MCF 10A (cell line): Measurements from ENCODE around the gene SCGB3A1. TPM values are rescaled to one million over a fixed set of nuclear protein-coding genes. Genes with fewer than 3 reads are reported as not detected.

Experiments used
- BruUV-seq: library from RNA; stranded (reverse); fragments of 400-500 nt; replicated peaks from 2 replicates; lab custom pipeline; 2021; lab: Mats Ljungman, UMichigan
- CTCF ChIA-PET: fragments of 300-600 bp; sonication (Branson Sonifier 250); formaldehyde crosslinking; extraction: SDS; loops from one replicate; lab custom pipeline; 2021; ENCODE audit warnings: antibody characterized with exemption, inconsistent platforms; lab: Yijun Ruan, JAX
- POLR2A ChIA-PET: fragments of 300-600, 350-650 bp; sonication (Branson Sonifier 250); formaldehyde crosslinking; extraction: SDS; loops from one replicate; lab custom pipeline; 2020; ENCODE audit warnings: antibody characterized with exemption, inconsistent platforms; lab: Yijun Ruan, JAX
- DNase-seq: peaks from one replicate; pipeline ENCODE4 v3.0.0-alpha.2; 2018; ENCODE audit not compliant: unreplicated experiment
- H3K27ac Mint-ChIP-seq: one replicate; pipeline ENCODE4 v1.8.0; 2022; ENCODE audit warnings: mild to moderate bottlenecking, low read depth, mixed read lengths; ENCODE audit not compliant: unreplicated experiment
- H3K27me3 Mint-ChIP-seq: one replicate; pipeline ENCODE4 v1.8.0; 2022; ENCODE audit warnings: mixed read lengths; ENCODE audit not compliant: insufficient read depth, unreplicated experiment
- H3K36me3 Mint-ChIP-seq: one replicate; pipeline ENCODE4 v1.8.0; 2022; ENCODE audit warnings: mild to moderate bottlenecking, moderate library complexity, mixed read lengths; ENCODE audit not compliant: insufficient read depth, unreplicated experiment
- H3K4me1 Mint-ChIP-seq: one replicate; pipeline ENCODE4 v1.8.0; 2022; ENCODE audit warnings: mixed read lengths; ENCODE audit not compliant: insufficient read depth, unreplicated experiment
- H3K4me3 Mint-ChIP-seq: one replicate; pipeline ENCODE4 v1.8.0; 2022; ENCODE audit warnings: mild to moderate bottlenecking, moderate library complexity, mixed read lengths; ENCODE audit not compliant: unreplicated experiment
- H3K9me3 Mint-ChIP-seq: one replicate; pipeline ENCODE4 v1.8.0; 2022; ENCODE audit warnings: mixed read lengths; ENCODE audit not compliant: unreplicated experiment
- intact Hi-C: fragments of 100-400 bp; cut with micrococcal nuclease; formaldehyde crosslinking; loops from 2 replicates; pipeline ENCODE4 v1.14.1; 2022
- total RNA-seq: library from RNA; stranded (reverse); gene quantifications from 2 replicates; pipeline ENCODE4 v1.2.3, GENCODE V29; 2022
- TF ChIP-seq, protein P1 (sequence below): fragments of 200-600 bp; IDR thresholded peaks from one replicate; pipeline ENCODE4 v1.8.0; 2022; ENCODE audit warnings: antibody characterized with exemption, mild to moderate bottlenecking; ENCODE audit not compliant: unreplicated experiment

Gene SCGB3A1
- total RNA-seq, 1 experiment from 2014 or later: not detected

DNA sequence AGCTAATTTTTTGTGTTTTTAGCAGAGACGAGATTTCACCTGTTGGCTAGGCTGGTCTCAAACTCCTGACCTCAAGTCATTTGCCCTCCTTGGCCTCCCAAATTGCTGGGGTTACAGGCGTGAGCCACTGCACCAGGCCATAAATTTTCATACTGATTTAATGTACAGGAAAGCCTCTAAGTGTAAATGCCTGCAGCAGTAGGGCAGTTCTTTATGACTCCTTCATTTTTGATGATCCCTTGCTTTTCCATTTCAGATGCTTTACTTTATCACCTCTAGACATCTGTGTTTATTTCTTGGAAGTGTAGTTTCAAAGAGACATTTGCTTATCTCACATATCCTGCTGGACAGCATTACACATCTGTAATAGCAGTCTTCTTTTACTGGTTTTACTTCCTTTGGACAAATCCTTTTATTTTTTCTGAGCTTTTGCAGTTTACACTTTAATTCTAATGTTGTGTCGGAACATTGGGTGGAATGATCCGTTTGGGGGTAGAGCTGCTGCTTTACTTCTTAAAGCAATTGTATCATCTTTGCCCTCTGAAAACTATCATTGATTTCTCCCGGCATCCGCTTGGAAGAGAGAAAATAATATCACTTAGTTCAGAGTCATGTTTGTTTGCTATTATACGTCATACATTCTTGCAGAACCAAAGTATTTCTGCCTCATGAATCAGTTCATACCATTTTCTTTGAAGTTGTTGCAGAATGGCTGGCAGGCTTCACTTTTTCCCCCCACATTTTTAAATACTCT lies 36.0 kb downstream of the SCGB3A1 start:
- intact Hi-C loops: no loop called here
- Mint-ChIP-seq H3K9me3 (no peaks in the 10 kb centered on the region), H3K4me1 (peaks cover 11% of the 10 kb centered on the region), H3K27me3 (no peaks in the 10 kb centered on the region), H3K36me3 (peaks cover 90% of the 10 kb centered on the region), H3K4me3 (no peak overlapping the region), H3K27ac (peak overlapping the region; percentile 21)
- TF ChIP-seq, protein P1, sequence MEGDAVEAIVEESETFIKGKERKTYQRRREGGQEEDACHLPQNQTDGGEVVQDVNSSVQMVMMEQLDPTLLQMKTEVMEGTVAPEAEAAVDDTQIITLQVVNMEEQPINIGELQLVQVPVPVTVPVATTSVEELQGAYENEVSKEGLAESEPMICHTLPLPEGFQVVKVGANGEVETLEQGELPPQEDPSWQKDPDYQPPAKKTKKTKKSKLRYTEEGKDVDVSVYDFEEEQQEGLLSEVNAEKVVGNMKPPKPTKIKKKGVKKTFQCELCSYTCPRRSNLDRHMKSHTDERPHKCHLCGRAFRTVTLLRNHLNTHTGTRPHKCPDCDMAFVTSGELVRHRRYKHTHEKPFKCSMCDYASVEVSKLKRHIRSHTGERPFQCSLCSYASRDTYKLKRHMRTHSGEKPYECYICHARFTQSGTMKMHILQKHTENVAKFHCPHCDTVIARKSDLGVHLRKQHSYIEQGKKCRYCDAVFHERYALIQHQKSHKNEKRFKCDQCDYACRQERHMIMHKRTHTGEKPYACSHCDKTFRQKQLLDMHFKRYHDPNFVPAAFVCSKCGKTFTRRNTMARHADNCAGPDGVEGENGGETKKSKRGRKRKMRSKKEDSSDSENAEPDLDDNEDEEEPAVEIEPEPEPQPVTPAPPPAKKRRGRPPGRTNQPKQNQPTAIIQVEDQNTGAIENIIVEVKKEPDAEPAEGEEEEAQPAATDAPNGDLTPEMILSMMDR: no peak
- ChIA-PET CTCF (interaction anchor here (0.7 kb wide), 1 partner anchor 44 kb away, joined by 3 read pairs; no protein-coding TSS in a partner anchor), POLR2A (interaction anchor here (1.6 kb wide), 1 partner anchor 9 kb away, joined by 3 read pairs; no protein-coding TSS in a partner anchor)
- DNase-seq: no peak
- BruUV-seq: no TSS peak

DNA sequence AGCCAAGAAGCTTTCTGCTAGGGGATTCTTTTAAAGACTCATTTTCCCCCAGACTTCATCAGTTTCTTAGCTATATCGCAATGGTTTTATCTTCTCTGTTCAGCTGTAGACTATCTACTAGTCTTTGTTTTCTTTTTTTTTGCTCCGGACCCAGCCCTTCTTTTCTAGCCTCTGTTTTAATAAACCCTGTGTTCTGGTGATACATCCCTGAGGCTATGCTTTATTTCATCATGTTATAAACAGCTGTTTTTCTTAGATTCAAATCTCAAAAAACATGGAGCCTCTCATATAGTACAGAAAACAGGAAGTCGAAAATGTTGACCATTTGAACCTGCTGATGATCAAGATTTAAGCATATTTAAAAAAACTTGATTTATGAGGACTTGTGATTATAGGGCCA lies 37.8 kb downstream of the SCGB3A1 start:
- TF ChIP-seq, protein P1: no peak
- H3K4me1 Mint-ChIP-seq: peaks cover 12% of the 10 kb centered on the region
- BruUV-seq: no TSS peak
- no peak for DNase-seq
- intact Hi-C loops: no loop called here
- no peaks in the 10 kb centered on the region for H3K9me3 Mint-ChIP-seq
- H3K27me3 Mint-ChIP-seq: no peaks in the 10 kb centered on the region
- ChIA-PET POLR2A (interaction anchor here (1.0 to 2.0 kb wide), 4 partner anchors 10 to 261 kb away, joined by 3 to 8 read pairs (median 6); partner anchors contain the start of gene CNOT6), CTCF (interaction anchor here (0.6 kb wide), 1 partner anchor 44 kb away, joined by 3 read pairs; no protein-coding TSS in a partner anchor)
- H3K27ac Mint-ChIP-seq: peak overlapping the region; percentile 44
- no peak overlapping the region for H3K4me3 Mint-ChIP-seq
- peaks cover 95% of the 10 kb centered on the region for H3K36me3 Mint-ChIP-seq

DNA sequence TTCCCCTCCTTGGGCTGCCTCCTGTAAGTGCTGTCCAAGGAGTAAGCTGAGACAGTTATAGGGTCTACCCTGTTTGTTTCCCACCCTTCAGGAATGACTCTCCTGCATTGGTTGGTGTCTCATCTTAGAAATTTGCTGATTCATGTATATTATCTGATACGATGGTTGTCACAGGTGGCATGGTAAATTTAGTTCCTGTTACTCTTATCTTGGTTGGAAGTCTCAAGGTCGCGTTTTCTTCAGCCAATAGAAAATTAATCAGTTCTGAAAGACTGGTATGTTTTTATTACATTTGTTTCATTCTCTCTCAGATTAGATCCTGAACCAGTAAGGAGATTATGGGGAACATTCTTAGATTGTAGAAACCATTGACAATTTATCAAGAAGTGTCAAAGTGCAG lies 42.7 kb downstream of the SCGB3A1 start:
- ChIA-PET CTCF (no interaction called here), POLR2A (interaction anchor here (1.4 kb wide), 1 partner anchor 12 kb away, joined by 4 read pairs; no protein-coding TSS in a partner anchor)
- Mint-ChIP-seq H3K27ac (no peak overlapping the region), H3K4me1 (peaks cover 17% of the 10 kb centered on the region), H3K36me3 (peaks cover 90% of the 10 kb centered on the region), H3K27me3 (no peaks in the 10 kb centered on the region), H3K9me3 (no peaks in the 10 kb centered on the region), H3K4me3 (no peak overlapping the region)
- BruUV-seq: no TSS peak
- intact Hi-C loops: no loop called here
- TF ChIP-seq, protein P1: no peak
- DNase-seq: no peak

DNA sequence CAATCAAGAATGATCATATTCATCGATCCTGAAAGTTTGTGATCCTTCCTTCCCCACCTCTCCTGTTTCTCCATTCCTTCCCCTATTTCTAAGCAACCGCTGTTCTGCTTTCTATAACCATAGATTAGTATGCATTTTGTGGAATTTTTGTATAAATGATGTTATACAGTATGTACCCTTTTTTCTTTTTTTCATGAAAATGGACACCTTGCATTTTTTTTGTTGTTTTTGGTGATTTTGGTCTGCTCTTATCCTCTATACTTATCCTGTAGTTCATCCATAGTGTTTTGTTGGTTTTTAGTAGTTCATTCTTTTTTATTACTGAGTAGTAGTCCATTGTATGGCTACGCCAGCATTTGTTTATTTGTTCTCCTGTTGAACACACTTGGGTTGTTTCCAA lies 46.1 kb downstream of the SCGB3A1 start:
- intact Hi-C loops: no loop called here
- Mint-ChIP-seq H3K4me3 (no peak overlapping the region), H3K27me3 (no peaks in the 10 kb centered on the region), H3K9me3 (no peaks in the 10 kb centered on the region), H3K36me3 (peaks cover 90% of the 10 kb centered on the region), H3K4me1 (peaks cover 13% of the 10 kb centered on the region), H3K27ac (no peak overlapping the region)
- DNase-seq: no peak
- TF ChIP-seq, protein P1: no peak
- POLR2A ChIA-PET: interaction anchor here (0.8 kb wide), 1 partner anchor 34 kb away, joined by 4 read pairs; no protein-coding TSS in a partner anchor
- BruUV-seq: no TSS peak
- CTCF ChIA-PET: interaction anchor here (0.7 to 1.2 kb wide), 3 partner anchors 46 to 207 kb away, joined by 3 to 4 read pairs (median 3); no protein-coding TSS in a partner anchor
